OCI-LY1 (cell line): Measurements from ENCODE around the gene MTMR3.

ENCODE experiments used
- H2AFZ ChIP-seq: fragments of 200-600 bp; sonication (generic), shearing (Covaris generic); 2 replicates; pipeline ENCODE4 v1.6.0; 2014; ENCODE audit warnings: antibody characterized with exemption, mild to moderate bottlenecking, low read length
- H3F3A ChIP-seq: fragments of 200-600 bp; sonication (generic), shearing (Covaris generic); 2 replicates; pipeline ENCODE4 v1.6.0; 2014; ENCODE audit warnings: mild to moderate bottlenecking, antibody characterized with exemption, low read length, moderate library complexity; ENCODE audit not compliant: insufficient read depth
- H3K27ac ChIP-seq: fragments of 200-600 bp; sonication (generic); 2 replicates; pipeline ENCODE4 v1.5.1; 2014; ENCODE audit warnings: low read length, mixed run types, mild to moderate bottlenecking, low read depth; ENCODE audit not compliant: poor library complexity, severe bottlenecking
- H3K27me3 ChIP-seq: fragments of 200-600 bp; sonication (generic); 2 replicates; pipeline ENCODE4 v1.6.0; 2014; ENCODE audit warnings: antibody characterized with exemption, mild to moderate bottlenecking, low read length, moderate library complexity; ENCODE audit not compliant: insufficient read depth
- H3K36me3 ChIP-seq: fragments of 200-600 bp; sonication (generic); 2 replicates; pipeline ENCODE4 v1.6.1; 2014; ENCODE audit warnings: mild to moderate bottlenecking, antibody characterized with exemption, low read length, moderate library complexity, mixed read lengths; ENCODE audit not compliant: insufficient read depth
- H3K4me1 ChIP-seq: fragments of 200-600 bp; sonication (generic); 2 replicates; pipeline ENCODE4 v1.5.1; 2014; ENCODE audit warnings: mild to moderate bottlenecking, low read length, moderate library complexity; ENCODE audit not compliant: insufficient read depth, severe bottlenecking
- H3K4me2 ChIP-seq: fragments of 200-600 bp; sonication (generic), shearing (Covaris generic); 2 replicates; pipeline ENCODE4 v1.6.1; 2014; ENCODE audit warnings: low read length
- H3K4me3 ChIP-seq: fragments of 200-600 bp; sonication (generic); 2 replicates; pipeline ENCODE4 v1.5.1; 2014; ENCODE audit warnings: low read length, low read depth, mild to moderate bottlenecking, mixed read lengths; ENCODE audit not compliant: poor library complexity, severe bottlenecking
- H3K79me2 ChIP-seq: fragments of 200-600 bp; shearing (Covaris generic); 2 replicates; pipeline ENCODE4 v1.6.1; 2016; ENCODE audit warnings: mixed run types, low read length, mixed read lengths; ENCODE audit not compliant: insufficient read depth
- H3K9ac ChIP-seq: fragments of 200-600 bp; sonication (generic), shearing (Covaris generic); 2 replicates; pipeline ENCODE4 v1.6.1; 2014; ENCODE audit warnings: mild to moderate bottlenecking, low read length, mixed read lengths
- H3K9me2 ChIP-seq: fragments of 200-600 bp; sonication (generic), shearing (Covaris generic); 2 replicates; pipeline ENCODE4 v1.6.1; 2014; ENCODE audit warnings: low read depth, mild to moderate bottlenecking, low read length, mixed read lengths
- H3K9me3 ChIP-seq: fragments of 200-600 bp; shearing (Covaris generic); 2 replicates; pipeline ENCODE4 v1.6.1; 2014; ENCODE audit warnings: low read length, mixed read lengths
- H4K20me1 ChIP-seq: fragments of 200-600 bp; sonication (generic), shearing (Covaris generic); 2 replicates; pipeline ENCODE4 v1.6.0; 2016; ENCODE audit warnings: mild to moderate bottlenecking, low read length; ENCODE audit not compliant: insufficient read depth
- EZH2 ChIP-seq: fragments of 200-600 bp; sonication (generic), shearing (Covaris generic); IDR thresholded peaks from 2 replicates; pipeline ENCODE4 v1.8.0; 2017; ENCODE audit warnings: borderline replicate concordance, mixed run types, mild to moderate bottlenecking, antibody characterized with exemption, low read length, moderate library complexity, mixed read lengths
- TF ChIP-seq, protein P1 (sequence below): fragments of 200-600 bp; sonication (generic), shearing (Covaris generic); IDR thresholded peaks from 2 replicates; pipeline ENCODE4 v1.5.1; 2017; ENCODE audit warnings: mild to moderate bottlenecking, antibody characterized with exemption, low read length, moderate library complexity, mixed read lengths

MTMR3 gene

DNA sequence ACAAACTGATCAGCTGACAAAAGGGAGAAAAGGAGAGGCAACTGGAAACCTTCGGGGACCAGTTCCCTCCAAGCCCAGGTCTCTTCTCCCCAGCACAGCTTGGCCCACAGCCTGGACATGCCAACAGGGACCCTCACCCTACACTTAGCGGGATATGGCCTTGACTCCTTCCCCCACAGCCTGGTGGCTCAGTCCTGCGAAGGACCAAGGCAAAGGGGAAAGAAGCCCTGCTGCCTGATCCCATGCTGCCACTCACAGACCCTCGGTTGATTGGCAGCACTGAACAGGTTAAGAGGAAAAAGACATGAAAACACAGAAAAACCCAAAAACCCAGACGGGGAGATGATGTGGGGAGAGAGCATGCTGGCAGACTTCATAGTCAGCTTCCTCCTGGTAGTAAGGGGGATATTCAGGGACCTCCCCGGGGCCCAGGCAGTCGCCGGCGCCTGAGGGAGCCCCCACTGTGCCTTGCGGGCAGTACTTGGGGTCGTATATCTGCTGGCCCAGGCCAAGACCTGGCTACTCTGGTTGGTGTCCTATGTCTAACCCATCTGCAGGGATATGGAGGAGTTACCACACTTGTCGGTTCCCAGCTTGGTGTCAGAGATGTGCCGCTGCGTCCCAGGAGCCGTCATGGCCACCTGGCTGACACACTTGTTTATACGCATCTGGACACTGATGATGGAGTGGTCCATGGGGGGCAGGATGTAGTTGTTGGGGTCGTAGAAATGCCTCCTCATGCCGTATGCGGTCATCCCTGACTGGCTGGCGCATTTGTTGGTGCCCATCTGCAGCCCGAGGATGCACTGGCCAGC is 163.1 kb downstream of the MTMR3 start:
- H4K20me1 ChIP-seq, result no peaks in the 10 kb centered on the region
- H3K9me2 ChIP-seq, result no peaks in the 10 kb centered on the region
- H3K36me3 ChIP-seq, result no peaks in the 10 kb centered on the region
- H3K27ac ChIP-seq, result no peak overlapping the region
- H3K79me2 ChIP-seq, result no peaks in the 10 kb centered on the region
- H3K9ac ChIP-seq, result no peak overlapping the region
- H3K4me3 ChIP-seq, result no peak overlapping the region
- H3F3A ChIP-seq, result no peaks in the 10 kb centered on the region
- no peak overlapping the region for H3K4me2 ChIP-seq
- no peaks in the 10 kb centered on the region; the same call in 1 of the 2 replicates for H3K27me3 ChIP-seq
- H3K9me3 ChIP-seq, result no peaks in the 10 kb centered on the region
- TF ChIP-seq, protein P1, sequence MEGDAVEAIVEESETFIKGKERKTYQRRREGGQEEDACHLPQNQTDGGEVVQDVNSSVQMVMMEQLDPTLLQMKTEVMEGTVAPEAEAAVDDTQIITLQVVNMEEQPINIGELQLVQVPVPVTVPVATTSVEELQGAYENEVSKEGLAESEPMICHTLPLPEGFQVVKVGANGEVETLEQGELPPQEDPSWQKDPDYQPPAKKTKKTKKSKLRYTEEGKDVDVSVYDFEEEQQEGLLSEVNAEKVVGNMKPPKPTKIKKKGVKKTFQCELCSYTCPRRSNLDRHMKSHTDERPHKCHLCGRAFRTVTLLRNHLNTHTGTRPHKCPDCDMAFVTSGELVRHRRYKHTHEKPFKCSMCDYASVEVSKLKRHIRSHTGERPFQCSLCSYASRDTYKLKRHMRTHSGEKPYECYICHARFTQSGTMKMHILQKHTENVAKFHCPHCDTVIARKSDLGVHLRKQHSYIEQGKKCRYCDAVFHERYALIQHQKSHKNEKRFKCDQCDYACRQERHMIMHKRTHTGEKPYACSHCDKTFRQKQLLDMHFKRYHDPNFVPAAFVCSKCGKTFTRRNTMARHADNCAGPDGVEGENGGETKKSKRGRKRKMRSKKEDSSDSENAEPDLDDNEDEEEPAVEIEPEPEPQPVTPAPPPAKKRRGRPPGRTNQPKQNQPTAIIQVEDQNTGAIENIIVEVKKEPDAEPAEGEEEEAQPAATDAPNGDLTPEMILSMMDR, result no peak
- no peak for TF ChIP-seq EZH2
- H3K4me1 ChIP-seq, result no peaks in the 10 kb centered on the region
- H2AFZ ChIP-seq, result no peak overlapping the region

DNA sequence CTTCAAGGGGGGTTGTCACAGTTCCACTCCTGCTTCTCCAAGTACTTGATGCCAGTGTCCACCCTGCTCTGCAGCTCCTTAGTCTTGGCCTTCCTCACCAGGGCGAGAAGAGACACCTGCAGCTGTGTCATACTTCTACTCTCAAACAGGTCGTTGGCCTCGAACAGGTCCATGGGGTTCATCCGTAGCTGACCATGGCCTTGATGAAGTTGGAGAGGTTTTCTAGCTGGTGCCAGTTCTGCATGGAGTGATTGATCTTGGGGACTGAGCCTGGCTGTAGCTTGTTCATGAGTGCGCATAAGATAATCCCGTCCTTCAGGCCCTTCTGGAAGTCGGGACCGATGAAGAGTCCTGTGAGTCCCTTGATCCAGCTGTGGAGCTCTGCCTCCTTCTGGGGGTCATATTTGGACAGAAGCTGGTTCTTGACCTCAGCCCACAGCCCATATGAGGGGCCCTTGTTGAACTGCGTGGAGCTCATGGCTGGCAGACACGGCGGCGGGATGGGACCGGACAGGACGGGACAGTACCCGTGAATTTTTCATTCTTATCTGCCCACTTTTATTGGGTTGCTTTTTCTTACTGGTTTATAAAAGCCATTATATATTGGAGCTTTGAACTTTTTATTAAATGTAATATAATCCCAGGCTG is 163.9 kb downstream of the MTMR3 start:
- no peak overlapping the region for H3K9ac ChIP-seq
- no peaks in the 10 kb centered on the region for H3K9me3 ChIP-seq
- H3K9me2 ChIP-seq, result no peaks in the 10 kb centered on the region
- TF ChIP-seq EZH2, result no peak
- TF ChIP-seq, protein P1, result no peak
- no peak overlapping the region for H3K27ac ChIP-seq
- no peak overlapping the region for H2AFZ ChIP-seq
- no peaks in the 10 kb centered on the region for H3F3A ChIP-seq
- H3K79me2 ChIP-seq, result no peaks in the 10 kb centered on the region
- H3K36me3 ChIP-seq, result no peaks in the 10 kb centered on the region
- H3K27me3 ChIP-seq, result no peaks in the 10 kb centered on the region; the same call in 1 of the 2 replicates
- no peak overlapping the region; the same call in 1 of the 2 replicates for H3K4me2 ChIP-seq
- H3K4me3 ChIP-seq, result no peak overlapping the region
- no peaks in the 10 kb centered on the region for H4K20me1 ChIP-seq
- H3K4me1 ChIP-seq, result no peaks in the 10 kb centered on the region

DNA sequence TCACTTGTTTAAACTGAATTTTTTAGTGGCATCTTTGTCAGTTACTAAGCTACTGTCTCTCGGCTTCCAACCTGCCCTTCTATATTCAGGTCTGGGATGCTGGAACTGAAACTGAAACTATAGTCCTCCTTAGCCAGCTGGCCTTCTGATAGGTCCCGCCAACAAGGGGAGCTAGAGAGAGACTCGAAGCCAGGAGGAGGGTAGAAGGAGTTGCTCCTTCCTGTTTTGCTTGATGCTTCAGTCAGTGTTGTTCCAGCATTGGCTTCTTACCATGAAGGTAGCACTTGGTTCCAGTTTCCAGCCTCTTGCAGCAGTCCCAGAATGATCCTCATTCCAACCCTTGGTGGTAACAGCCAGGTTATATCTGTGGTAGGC is 164.4 kb downstream of the MTMR3 start:
- H2AFZ ChIP-seq, result no peak overlapping the region

More for the DNA sequence above, 164.4 kb downstream of the MTMR3 start:
- TF ChIP-seq, protein P1, result no peak
- TF ChIP-seq EZH2, result no peak
- Histone ChIP-seq H3K9ac (no peak overlapping the region), H3K4me2 (no peak overlapping the region; the same call in 1 of the 2 replicates), H3K27ac (no peak overlapping the region), H3K4me3 (no peak overlapping the region), H3K27me3 (no peaks in the 10 kb centered on the region; the same call in 1 of the 2 replicates), H3K36me3 (no peaks in the 10 kb centered on the region), H3K9me2 (no peaks in the 10 kb centered on the region), H3K79me2 (no peaks in the 10 kb centered on the region), H3F3A (no peaks in the 10 kb centered on the region), H3K9me3 (no peaks in the 10 kb centered on the region), H3K4me1 (no peaks in the 10 kb centered on the region), H4K20me1 (no peaks in the 10 kb centered on the region)
